ENCODE results near the gene CARHSP1.
"Not testable (repeated sequence)": the region's sequence is repeated elsewhere in the genome, so short reads cannot be mapped to it uniquely, and the experiment has no call there.

Gene CARHSP1

GRCh38 chr16:8868416-8869211, at the start of gene CARHSP1:
Gene CARHSP1 (minus strand): TSS chr16:8869006. CDS start chr16:8859328, 9,678 bp downstream.
- peak; percentile 68 for DNase-seq (ENCODE audit: low read depth, low spot score)
- H3K27ac ChIP-seq: peak within 1 kb of the TSS; percentile 97
- peak within 1 kb of the TSS; percentile 99 for H3K4me3 ChIP-seq
- H3K9me3 ChIP-seq (ENCODE audit: low read depth, low read length): no peaks in the 10 kb centered on the region
- peaks cover 33% of the 10 kb centered on the region for H3K36me3 ChIP-seq (ENCODE audit: insufficient read depth, low read length)
- TF ChIP-seq EZH2 (IDR thresholded peaks at IDR 0.05): no peak
- peak; percentile 83 for TF ChIP-seq POLR2AphosphoS5 (IDR thresholded peaks at IDR 0.05; ENCODE audit: borderline replicate concordance, low read depth, low read length)
- peak; percentile 71 for TF ChIP-seq FOXP2 (optimal IDR thresholded peaks at IDR 0.05; ENCODE audit: control extremely low read depth, extremely low read length, insufficient read depth)
- H3K9ac ChIP-seq (ENCODE audit: insufficient read length): peak within 1 kb of the TSS; percentile 96

GRCh38 chr16:8917336-8917735, 48.5 kb upstream of the CARHSP1 start:
- DNase-seq (ENCODE audit: low read depth, low spot score); H3K9ac ChIP-seq (ENCODE audit: insufficient read length); H3K27ac ChIP-seq; H3K9me3 ChIP-seq (ENCODE audit: low read depth, low read length); H3K4me3 ChIP-seq: not testable (repeated sequence)
- peaks cover 81% of the 10 kb centered on the region for H3K36me3 ChIP-seq (ENCODE audit: insufficient read depth, low read length)

- H3K27ac ChIP-seq: no peak overlapping the region; the same call in 1 of the 2 replicates
- H3K4me3 ChIP-seq: no peak overlapping the region
- TF ChIP-seq POLR2AphosphoS5 (IDR thresholded peaks at IDR 0.05; ENCODE audit: borderline replicate concordance, low read depth, low read length) (no peak), FOXP2 (optimal IDR thresholded peaks at IDR 0.05; ENCODE audit: control extremely low read depth, extremely low read length, insufficient read depth) (no peak), EZH2 (IDR thresholded peaks at IDR 0.05) (no peak)
- no peak for DNase-seq (ENCODE audit: low read depth, low spot score)
- no peak overlapping the region for H3K9ac ChIP-seq (ENCODE audit: insufficient read length)
- H3K36me3 ChIP-seq (ENCODE audit: insufficient read depth, low read length): peaks cover 79% of the 10 kb centered on the region
- H3K9me3 ChIP-seq (ENCODE audit: low read depth, low read length): no peaks in the 10 kb centered on the region
Observed at GRCh38 chr16:8916541-8917225, 47.9 kb upstream of the CARHSP1 start.

- H3K36me3 ChIP-seq (ENCODE audit: insufficient read depth, low read length): peaks cover 79% of the 10 kb centered on the region
- no peak for DNase-seq (ENCODE audit: low read depth, low spot score)
- no peak overlapping the region for H3K4me3 ChIP-seq
- no peaks in the 10 kb centered on the region for H3K9me3 ChIP-seq (ENCODE audit: low read depth, low read length)
- no peak overlapping the region for H3K9ac ChIP-seq (ENCODE audit: insufficient read length)
- TF ChIP-seq FOXP2 (optimal IDR thresholded peaks at IDR 0.05; ENCODE audit: control extremely low read depth, extremely low read length, insufficient read depth) (no peak), POLR2AphosphoS5 (IDR thresholded peaks at IDR 0.05; ENCODE audit: borderline replicate concordance, low read depth, low read length) (no peak), EZH2 (IDR thresholded peaks at IDR 0.05) (no peak)
- no peak overlapping the region for H3K27ac ChIP-seq
Observed at GRCh38 chr16:8915722-8916301, 47.0 kb upstream of the CARHSP1 start.

- H3K36me3 ChIP-seq (ENCODE audit: insufficient read depth, low read length): peaks cover 75% of the 10 kb centered on the region
- H3K9me3 ChIP-seq (ENCODE audit: low read depth, low read length): no peaks in the 10 kb centered on the region
- TF ChIP-seq FOXP2 (optimal IDR thresholded peaks at IDR 0.05; ENCODE audit: control extremely low read depth, extremely low read length, insufficient read depth) (no peak), POLR2AphosphoS5 (IDR thresholded peaks at IDR 0.05; ENCODE audit: borderline replicate concordance, low read depth, low read length) (no peak), EZH2 (IDR thresholded peaks at IDR 0.05) (no peak)
- DNase-seq (ENCODE audit: low read depth, low spot score): no peak
- H3K4me3 ChIP-seq: no peak overlapping the region
- H3K9ac ChIP-seq (ENCODE audit: insufficient read length): no peak overlapping the region
- no peak overlapping the region for H3K27ac ChIP-seq
Observed at GRCh38 chr16:8914098-8914497, 45.3 kb upstream of the CARHSP1 start.

- Histone ChIP-seq H3K9ac (ENCODE audit: insufficient read length) (no peak overlapping the region), H3K27ac (no peak overlapping the region), H3K36me3 (ENCODE audit: insufficient read depth, low read length) (peaks cover 76% of the 10 kb centered on the region), H3K9me3 (ENCODE audit: low read depth, low read length) (no peaks in the 10 kb centered on the region), H3K4me3 (no peak overlapping the region)
- TF ChIP-seq POLR2AphosphoS5 (IDR thresholded peaks at IDR 0.05; ENCODE audit: borderline replicate concordance, low read depth, low read length) (no peak), EZH2 (IDR thresholded peaks at IDR 0.05) (no peak), FOXP2 (optimal IDR thresholded peaks at IDR 0.05; ENCODE audit: control extremely low read depth, extremely low read length, insufficient read depth) (no peak)
- no peak for DNase-seq (ENCODE audit: low read depth, low spot score)
Observed at GRCh38 chr16:8912793-8913192, 44.0 kb upstream of the CARHSP1 start.

- TF ChIP-seq FOXP2 (optimal IDR thresholded peaks at IDR 0.05; ENCODE audit: control extremely low read depth, extremely low read length, insufficient read depth) (no peak), POLR2AphosphoS5 (IDR thresholded peaks at IDR 0.05; ENCODE audit: borderline replicate concordance, low read depth, low read length) (no peak), EZH2 (IDR thresholded peaks at IDR 0.05) (no peak)
- DNase-seq (ENCODE audit: low read depth, low spot score): no peak
Observed at GRCh38 chr16:8910811-8911210, 42.0 kb upstream of the CARHSP1 start.

GRCh38 chr16:8908810-8909468, 40.1 kb upstream of the CARHSP1 start:
- DNase-seq (ENCODE audit: low read depth, low spot score): no peak
- TF ChIP-seq EZH2 (IDR thresholded peaks at IDR 0.05) (no peak), POLR2AphosphoS5 (IDR thresholded peaks at IDR 0.05; ENCODE audit: borderline replicate concordance, low read depth, low read length) (no peak; the same call in 1 of the 2 replicates), FOXP2 (optimal IDR thresholded peaks at IDR 0.05; ENCODE audit: control extremely low read depth, extremely low read length, insufficient read depth) (no peak)
- Histone ChIP-seq H3K27ac (peak overlapping the region; percentile 68), H3K36me3 (ENCODE audit: insufficient read depth, low read length) (peaks cover 79% of the 10 kb centered on the region), H3K9ac (ENCODE audit: insufficient read length) (no peak overlapping the region), H3K9me3 (ENCODE audit: low read depth, low read length) (no peaks in the 10 kb centered on the region), H3K4me3 (no peak overlapping the region)

More at GRCh38 chr16:8910811-8911210, 42.0 kb upstream of the CARHSP1 start:
- Histone ChIP-seq H3K4me3 (no peak overlapping the region), H3K27ac (no peak overlapping the region), H3K9ac (ENCODE audit: insufficient read length) (no peak overlapping the region), H3K9me3 (ENCODE audit: low read depth, low read length) (no peaks in the 10 kb centered on the region), H3K36me3 (ENCODE audit: insufficient read depth, low read length) (peaks cover 80% of the 10 kb centered on the region)

Measured in SK-N-MC (cell line).